Fibroblast of lung (primary cell): ENCODE measurements around the gene CTNNA2.

Source experiments
- EZH2 ChIP-seq: IDR thresholded peaks from 2 replicates; pipeline ENCODE4 v1.5.1; 2012; ENCODE audit warnings: low read length, control low read depth, mild to moderate bottlenecking; ENCODE audit errors: missing control alignments
- TF ChIP-seq, protein P1 (sequence below), 2 donors: IDR thresholded peaks in 1 of 2; conservative IDR thresholded peaks in 1 of 2; 1 replicate in 1 of 2; 2 replicates in 1 of 2; pipeline ENCODE4 v1.5.1; 2011 to 2012; ENCODE audit warnings: low read length in 2 of 2, control low read depth in 1 of 2, inconsistent platforms in 1 of 2, low read depth in 1 of 2, mild to moderate bottlenecking in 1 of 2

GRCh38 chr2:79887747-79888374, 375.0 kb downstream of the CTNNA2 start:
- TF ChIP-seq EZH2 = no peak
- TF ChIP-seq, protein P1, sequence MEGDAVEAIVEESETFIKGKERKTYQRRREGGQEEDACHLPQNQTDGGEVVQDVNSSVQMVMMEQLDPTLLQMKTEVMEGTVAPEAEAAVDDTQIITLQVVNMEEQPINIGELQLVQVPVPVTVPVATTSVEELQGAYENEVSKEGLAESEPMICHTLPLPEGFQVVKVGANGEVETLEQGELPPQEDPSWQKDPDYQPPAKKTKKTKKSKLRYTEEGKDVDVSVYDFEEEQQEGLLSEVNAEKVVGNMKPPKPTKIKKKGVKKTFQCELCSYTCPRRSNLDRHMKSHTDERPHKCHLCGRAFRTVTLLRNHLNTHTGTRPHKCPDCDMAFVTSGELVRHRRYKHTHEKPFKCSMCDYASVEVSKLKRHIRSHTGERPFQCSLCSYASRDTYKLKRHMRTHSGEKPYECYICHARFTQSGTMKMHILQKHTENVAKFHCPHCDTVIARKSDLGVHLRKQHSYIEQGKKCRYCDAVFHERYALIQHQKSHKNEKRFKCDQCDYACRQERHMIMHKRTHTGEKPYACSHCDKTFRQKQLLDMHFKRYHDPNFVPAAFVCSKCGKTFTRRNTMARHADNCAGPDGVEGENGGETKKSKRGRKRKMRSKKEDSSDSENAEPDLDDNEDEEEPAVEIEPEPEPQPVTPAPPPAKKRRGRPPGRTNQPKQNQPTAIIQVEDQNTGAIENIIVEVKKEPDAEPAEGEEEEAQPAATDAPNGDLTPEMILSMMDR (conservative IDR thresholded peaks at IDR 0.05 in 1 of 2, IDR thresholded peaks at IDR 0.05 in 1 of 2; ENCODE audit: low read depth in 1 of 2, low read length in 2 of 2) = peak; percentile 62 to 75
